WTC11 (cell line): ENCODE measurements around the gene CACNB3. TPM values are rescaled to one million over a fixed set of nuclear protein-coding genes. Genes with fewer than 3 reads are reported as not detected.

Source experiments
- ATAC-seq: fragments of 200-7000 bp; cut with Tn5 transposase; 2 replicates; pipeline ENCODE4 v1.10.0; 2021; ENCODE audit warnings: mild to moderate bottlenecking, moderate library complexity
- CTCF ChIA-PET: fragments of 300-600 bp; sonication (Branson Sonifier 250); formaldehyde crosslinking; loops from one replicate; lab custom pipeline; 2021; ENCODE audit warnings: antibody characterized with exemption; lab: Charles Lee
- POLR2A ChIA-PET: fragments of 350-600 bp; sonication (Branson Sonifier 250); formaldehyde crosslinking; loops from one replicate; lab custom pipeline; 2021; ENCODE audit warnings: antibody characterized with exemption; lab: Charles Lee
- DNase-seq: peaks from one replicate; pipeline ENCODE4 v3.0.0; 2021; ENCODE audit warnings: low spot score
- H3K27ac Mint-ChIP-seq: 2 replicates; pipeline ENCODE4 v1.8.0; 2021; ENCODE audit warnings: mixed read lengths
- H3K27me3 Mint-ChIP-seq: 2 replicates; pipeline ENCODE4 v1.8.0; 2021; ENCODE audit warnings: low read depth, mild to moderate bottlenecking, moderate library complexity, mixed read lengths
- H3K36me3 Mint-ChIP-seq: 2 replicates; pipeline ENCODE4 v1.8.0; 2021; ENCODE audit warnings: mixed read lengths
- H3K4me1 Mint-ChIP-seq: 2 replicates; pipeline ENCODE4 v1.8.0; 2022; ENCODE audit warnings: mixed read lengths
- H3K4me3 Mint-ChIP-seq: 2 replicates; pipeline ENCODE4 v1.8.0; 2021; ENCODE audit warnings: mild to moderate bottlenecking, moderate library complexity, mixed read lengths
- H3K9me3 Mint-ChIP-seq: 2 replicates; pipeline ENCODE4 v1.8.0; 2021; ENCODE audit warnings: mixed read lengths
- AR ChIP-seq: fragments of 250-450 bp; sonication (Bioruptor Pico); IDR thresholded peaks from 2 replicates; pipeline ENCODE4 v1.9.0; 2021; ENCODE audit warnings: mild to moderate bottlenecking
- E2F5 ChIP-seq: sonication (generic); formaldehyde crosslinking; IDR thresholded peaks from 2 replicates; pipeline ENCODE4 v1.8.1; 2022; ENCODE audit warnings: mild to moderate bottlenecking, moderate library complexity, missing genetic modification reagents
- SOX15 ChIP-seq: fragments of 250-450 bp; sonication (Bioruptor Pico); IDR thresholded peaks from 2 replicates; pipeline ENCODE4 v1.9.0; 2021; ENCODE audit warnings: mild to moderate bottlenecking
- ZBTB43 ChIP-seq: sonication (generic); formaldehyde crosslinking; IDR thresholded peaks from 2 replicates; pipeline ENCODE4 v1.8.1; 2023; ENCODE audit warnings: mild to moderate bottlenecking, missing genetic modification reagents
- microRNA-seq: library from miRNA; unstranded; fragments of <30 nt; microRNA quantifications from one replicate; pipeline ENCODE4 v1.2.0, GENCODE V29; 2022; ENCODE audit warnings: borderline number of aligned reads
- total RNA-seq: library from RNA; stranded (reverse); gene quantifications from 3 replicates; pipeline ENCODE4 v1.2.3, GENCODE V29; 2021

Gene CACNB3
- total RNA-seq, 1 experiment from 2014 or later: 17.0 TPM

GRCh38 chr12:48875944-48876515 lies 57.7 kb downstream of the CACNB3 start:
- Mint-ChIP-seq H3K27ac (no peak overlapping the region), H3K9me3 (no peaks in the 10 kb centered on the region), H3K36me3 (no peaks in the 10 kb centered on the region), H3K27me3 (peaks cover 5% of the 10 kb centered on the region), H3K4me1 (no peaks in the 10 kb centered on the region), H3K4me3 (no peak overlapping the region)
- ChIA-PET CTCF (interaction anchor here (0.7 to 1.3 kb wide), 3 partner anchors 11 to 23 kb away, joined by 3 to 4 read pairs (median 3); no protein-coding TSS in a partner anchor), POLR2A (no interaction called here)
- ATAC-seq (no peak), DNase-seq (no peak)
- no peak for TF ChIP-seq E2F5 (CRISPR knock-in tag)
- no peak for TF ChIP-seq SOX15 (CRISPR knock-in tag)
- no peak for TF ChIP-seq ZBTB43 (CRISPR knock-in tag)
- TF ChIP-seq AR (CRISPR knock-in tag): no peak

Small RNA genes lying within 50 kb of the gene (microRNA-seq; reads per million reads assigned to microRNA genes)
- gene MIR4701: not detected

Other genes with a start within 250 kb of the CACNB3 start
- not detected in 3 replicates for gene LALBA, start 248.4 kb upstream of the CACNB3 start, total RNA-seq
- 38.4 to 48.1 TPM (median 41.1 TPM) in 3 replicates for gene KANSL2, start 136.3 kb upstream of the CACNB3 start, total RNA-seq
- gene CCNT1, start 101.8 kb upstream of the CACNB3 start, total RNA-seq: 34.3 to 42.0 TPM (median 41.8 TPM) in 3 replicates
- gene ADCY6, start 29.4 kb upstream of the CACNB3 start, total RNA-seq: 11.9 to 12.8 TPM (median 12.2 TPM) in 3 replicates
- gene DDX23, start 33.7 kb downstream of the CACNB3 start, total RNA-seq: 91.1 to 107 TPM (median 93.4 TPM) in 3 replicates
- gene RND1, start 47.4 kb downstream of the CACNB3 start, total RNA-seq: 7.6 to 9.1 TPM (median 8.5 TPM) in 3 replicates
- 54.7 to 64.5 TPM (median 62.9 TPM) in 3 replicates for gene FKBP11, start 107.0 kb downstream of the CACNB3 start, total RNA-seq
- 238 to 256 TPM (median 248 TPM) in 3 replicates for gene ARF3, start 139.0 kb downstream of the CACNB3 start, total RNA-seq
- gene WNT10B, start 153.2 kb downstream of the CACNB3 start, total RNA-seq: 0.50 to 0.55 TPM (median 0.55 TPM) in 3 replicates
- not detected in 3 replicates for gene WNT1, start 159.8 kb downstream of the CACNB3 start, total RNA-seq
- gene DDN, start 180.9 kb downstream of the CACNB3 start, total RNA-seq: 0.33 to 0.55 TPM (median 0.50 TPM) in 3 replicates
- gene PRKAG1, start 200.3 kb downstream of the CACNB3 start, total RNA-seq: 37.9 to 41.6 TPM (median 38.0 TPM) in 3 replicates
- gene KMT2D, start 242.3 kb downstream of the CACNB3 start, total RNA-seq: 100 to 104 TPM (median 101 TPM) in 3 replicates